Esophagus squamous epithelium (tissue), 4 donors: ENCODE data around the gene TBC1D14.

Experiments used
- CTCF ChIP-seq, 6 experiments: fragments of 450-650 bp in 4 of 6; fragments of 200-600 bp in 2 of 6; sonication (generic) in 2 of 6; IDR thresholded peaks; one replicate each; pipeline ENCODE4 v1.5.1; 2016 to 2019; ENCODE audit warnings: antibody characterized with exemption in 6 of 6, mild to moderate bottlenecking in 4 of 6, moderate library complexity in 4 of 6
- POLR2A ChIP-seq, 4 donors: fragments of 450-650 bp; IDR thresholded peaks; one replicate each; pipeline ENCODE4 v1.6.1; 2017; ENCODE audit warnings: antibody characterized with exemption in 4 of 4, mild to moderate bottlenecking in 4 of 4, moderate library complexity in 3 of 4

GRCh38 chr4:7066493-7066892 lies 156.9 kb downstream of the TBC1D14 start:
- TF ChIP-seq CTCF (IDR thresholded peaks at IDR 0.05), result no peak
- TF ChIP-seq POLR2A (IDR thresholded peaks at IDR 0.05), result no peak
